ENCODE data around the gene CCDC146. TPM values are rescaled to one million over a fixed set of nuclear protein-coding genes. Genes with fewer than 3 reads are reported as not detected.
"Not testable (repeated sequence)": the region's sequence is repeated elsewhere in the genome, so short reads cannot be mapped to it uniquely, and the experiment has no call there.

Gene CCDC146
- total and polyA plus RNA-seq, 9 donors, result 5.3 to 11.7 (median 6.7) TPM

DNA sequence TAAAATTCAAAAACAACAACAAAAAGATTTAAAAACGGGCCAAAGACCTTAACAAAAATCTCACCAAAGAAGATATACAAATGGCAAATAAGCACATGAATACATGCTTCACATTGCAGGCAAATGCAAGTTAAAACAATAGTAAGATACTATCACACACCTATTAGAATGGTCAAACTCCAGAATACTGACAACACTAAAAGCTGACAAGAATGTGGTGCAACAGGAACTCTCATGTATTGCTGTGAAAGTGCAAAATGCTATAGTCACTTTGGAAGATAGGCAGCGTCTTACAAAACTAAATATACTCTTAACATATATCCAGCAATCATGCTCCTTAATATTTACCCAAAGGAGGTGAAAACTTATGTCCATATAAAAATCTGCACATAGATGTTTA, 16.3 kb downstream of the CCDC146 start:
- H3K9me3 ChIP-seq (replicated peaks; ENCODE audit: control insufficient read depth, low read depth, low read length); DNase-seq; H3K36me3 ChIP-seq (ENCODE audit: control insufficient read depth, insufficient read depth, low read length); H3K4me1 ChIP-seq (ENCODE audit: control insufficient read depth, insufficient read depth, low read length); H3K4me3 ChIP-seq (ENCODE audit: low read length); H3K27me3 ChIP-seq (ENCODE audit: control insufficient read depth, insufficient read depth, low read length); H3K27ac ChIP-seq (ENCODE audit: low read length): not testable (repeated sequence)
- no CpG with 5 or more reads among the region's 2 CpGs for WGBS (ENCODE audit: insufficient coverage)

DNA sequence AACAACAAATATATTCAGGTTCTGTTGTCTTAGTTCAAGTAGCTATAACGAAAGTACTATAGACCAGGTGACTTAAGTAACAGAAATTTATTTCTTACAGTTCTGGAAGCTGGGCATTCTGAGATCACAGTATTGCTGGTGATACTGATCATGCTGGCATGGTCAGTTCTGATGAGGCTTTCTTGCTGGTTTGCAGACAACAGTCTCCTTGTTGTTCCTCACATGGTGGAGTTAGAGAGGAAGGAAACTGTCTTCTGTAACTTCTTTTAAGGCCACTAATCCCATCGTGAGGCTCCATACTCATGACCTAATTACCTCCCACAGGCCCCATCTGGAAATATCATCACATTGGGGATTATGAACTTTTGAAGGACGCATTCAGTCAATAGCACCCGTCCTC, 17.9 kb downstream of the CCDC146 start:
- not testable (repeated sequence) for H3K4me3 ChIP-seq (ENCODE audit: low read length); H3K36me3 ChIP-seq (ENCODE audit: control insufficient read depth, insufficient read depth, low read length); H3K4me1 ChIP-seq (ENCODE audit: control insufficient read depth, insufficient read depth, low read length); H3K27me3 ChIP-seq (ENCODE audit: control insufficient read depth, insufficient read depth, low read length); H3K27ac ChIP-seq (ENCODE audit: low read length); DNase-seq; H3K9me3 ChIP-seq (replicated peaks; ENCODE audit: control insufficient read depth, low read depth, low read length)
- WGBS (ENCODE audit: insufficient coverage), result no CpG with 5 or more reads among the region's 4 CpGs

DNA sequence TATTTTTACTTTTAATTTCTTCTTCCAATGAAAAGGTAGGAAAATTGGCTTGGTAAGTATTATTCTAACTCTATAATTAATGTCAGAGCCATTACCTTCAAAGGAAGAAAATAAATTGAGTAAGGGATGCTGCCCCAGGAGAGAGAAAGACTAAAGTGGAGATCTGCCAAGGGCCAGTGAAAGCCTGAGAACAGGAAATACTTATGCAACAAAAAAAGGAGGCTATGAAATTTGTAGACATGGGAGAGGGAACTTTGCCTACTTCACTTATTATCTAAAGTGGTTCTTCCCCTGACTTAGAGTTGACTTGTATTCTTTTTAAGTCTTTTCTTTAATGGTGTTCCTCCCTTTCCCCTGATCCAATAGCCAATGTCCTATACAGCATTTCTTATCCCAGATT, 29.8 kb downstream of the CCDC146 start:
- DNase-seq, result peak; percentile 11
- H3K4me3 ChIP-seq (ENCODE audit: low read length), result not testable (repeated sequence)

DNA sequence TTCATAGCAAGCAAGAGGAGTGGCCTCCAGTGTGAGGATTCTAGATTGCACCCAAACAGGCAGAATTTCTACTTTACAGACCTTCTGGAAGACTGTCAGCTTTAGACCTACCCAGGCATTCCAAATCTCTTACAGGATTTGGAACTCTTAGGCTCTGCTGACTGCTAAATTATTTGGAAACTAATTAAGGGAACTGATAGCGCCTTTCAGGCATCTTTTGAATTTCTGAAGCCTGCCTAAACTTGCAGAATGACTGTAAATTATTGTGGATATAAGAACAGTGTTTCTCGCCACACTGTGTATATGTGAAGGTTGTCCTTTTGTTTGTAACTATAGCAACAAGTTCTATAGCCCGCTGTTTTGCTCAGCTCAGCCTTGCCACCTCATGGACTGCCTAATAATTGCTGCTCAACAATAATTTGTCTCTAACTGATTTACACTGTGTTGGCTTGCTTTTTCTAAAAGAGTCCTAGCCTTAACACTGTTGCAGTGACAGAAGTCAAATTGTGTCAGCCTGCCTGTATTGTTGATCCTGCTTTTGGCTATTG, 32.6 kb downstream of the CCDC146 start:
- not testable (repeated sequence) for H3K4me1 ChIP-seq (ENCODE audit: control insufficient read depth, insufficient read depth, low read length); H3K9me3 ChIP-seq (replicated peaks; ENCODE audit: control insufficient read depth, low read depth, low read length); H3K27me3 ChIP-seq (ENCODE audit: control insufficient read depth, insufficient read depth, low read length); H3K4me3 ChIP-seq (ENCODE audit: low read length); H3K27ac ChIP-seq (ENCODE audit: low read length); H3K36me3 ChIP-seq (ENCODE audit: control insufficient read depth, insufficient read depth, low read length)
- DNase-seq, result peak; percentile 21
- no CpG with 5 or more reads among the region's 3 CpGs for WGBS (ENCODE audit: insufficient coverage)

More for the DNA sequence above, 29.8 kb downstream of the CCDC146 start:
- not testable (repeated sequence) for H3K27me3 ChIP-seq (ENCODE audit: control insufficient read depth, insufficient read depth, low read length); H3K27ac ChIP-seq (ENCODE audit: low read length); H3K36me3 ChIP-seq (ENCODE audit: control insufficient read depth, insufficient read depth, low read length); H3K4me1 ChIP-seq (ENCODE audit: control insufficient read depth, insufficient read depth, low read length); H3K9me3 ChIP-seq (replicated peaks; ENCODE audit: control insufficient read depth, low read depth, low read length)

DNA sequence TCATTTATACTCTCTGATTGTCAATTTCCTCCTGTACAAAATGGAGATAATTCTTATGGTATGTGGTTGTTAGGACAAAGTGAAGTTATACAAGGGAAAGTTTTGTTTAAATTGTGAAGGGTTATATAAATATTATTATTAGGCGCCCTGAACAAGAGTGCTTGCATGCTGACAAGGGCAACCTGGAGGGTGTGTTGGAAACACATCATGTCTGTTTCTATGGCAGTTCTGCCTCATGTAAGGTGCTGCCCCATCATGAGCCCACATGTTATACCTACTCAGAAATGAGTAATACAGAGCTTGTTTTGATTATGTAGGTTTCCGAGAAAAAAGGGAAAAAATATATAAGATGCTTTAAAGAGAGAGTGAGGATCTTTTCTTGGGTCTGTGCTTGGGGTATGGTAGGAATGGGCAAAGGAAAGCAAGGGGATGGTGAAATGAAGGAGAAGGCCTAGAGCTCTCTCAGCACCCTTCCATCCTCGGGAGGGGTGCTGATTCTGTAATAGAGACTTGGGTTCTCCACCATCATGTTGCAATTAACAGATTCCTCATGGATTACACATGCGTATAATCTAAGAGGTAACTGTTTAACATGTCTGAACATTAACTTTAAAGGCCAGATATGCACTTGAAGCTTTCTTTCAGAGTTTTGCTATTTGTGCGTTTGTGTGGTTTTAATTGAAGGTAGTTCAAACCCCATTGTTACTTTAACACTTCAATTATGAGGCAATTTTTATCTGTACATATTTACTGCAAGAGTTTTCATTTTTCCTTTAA, 33.4 kb downstream of the CCDC146 start:
- not testable (repeated sequence) for H3K4me1 ChIP-seq (ENCODE audit: control insufficient read depth, insufficient read depth, low read length); H3K27ac ChIP-seq (ENCODE audit: low read length); H3K27me3 ChIP-seq (ENCODE audit: control insufficient read depth, insufficient read depth, low read length); H3K9me3 ChIP-seq (replicated peaks; ENCODE audit: control insufficient read depth, low read depth, low read length); H3K4me3 ChIP-seq (ENCODE audit: low read length); DNase-seq; H3K36me3 ChIP-seq (ENCODE audit: control insufficient read depth, insufficient read depth, low read length)
- WGBS (ENCODE audit: insufficient coverage), result no CpG with 5 or more reads among the region's 5 CpGs

DNA sequence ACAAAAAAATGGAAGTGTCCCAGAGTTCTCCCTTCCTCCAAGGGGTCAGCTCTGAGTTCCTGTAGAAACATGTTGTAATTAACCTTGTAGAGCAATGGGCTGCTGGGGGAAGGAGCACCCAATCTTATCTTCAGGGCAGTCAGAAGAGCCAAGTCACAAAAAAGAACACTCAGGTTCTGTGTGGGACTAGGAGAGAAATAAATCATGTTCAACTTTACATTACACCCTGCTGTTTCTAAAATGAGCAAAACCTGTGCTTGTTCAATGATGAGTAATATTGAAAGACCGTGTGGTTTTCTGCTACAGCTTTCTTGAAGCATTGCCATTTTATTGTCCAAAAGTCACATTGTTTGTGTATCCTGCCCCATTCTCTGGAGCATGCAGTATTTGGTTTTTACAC, 34.6 kb downstream of the CCDC146 start:
- H3K4me1 ChIP-seq (ENCODE audit: control insufficient read depth, insufficient read depth, low read length); H3K27ac ChIP-seq (ENCODE audit: low read length); H3K9me3 ChIP-seq (replicated peaks; ENCODE audit: control insufficient read depth, low read depth, low read length); H3K27me3 ChIP-seq (ENCODE audit: control insufficient read depth, insufficient read depth, low read length); H3K36me3 ChIP-seq (ENCODE audit: control insufficient read depth, insufficient read depth, low read length); DNase-seq; H3K4me3 ChIP-seq (ENCODE audit: low read length): not testable (repeated sequence)
- WGBS (ENCODE audit: insufficient coverage), result no CpG with 5 or more reads among the region's 1 CpG

DNA sequence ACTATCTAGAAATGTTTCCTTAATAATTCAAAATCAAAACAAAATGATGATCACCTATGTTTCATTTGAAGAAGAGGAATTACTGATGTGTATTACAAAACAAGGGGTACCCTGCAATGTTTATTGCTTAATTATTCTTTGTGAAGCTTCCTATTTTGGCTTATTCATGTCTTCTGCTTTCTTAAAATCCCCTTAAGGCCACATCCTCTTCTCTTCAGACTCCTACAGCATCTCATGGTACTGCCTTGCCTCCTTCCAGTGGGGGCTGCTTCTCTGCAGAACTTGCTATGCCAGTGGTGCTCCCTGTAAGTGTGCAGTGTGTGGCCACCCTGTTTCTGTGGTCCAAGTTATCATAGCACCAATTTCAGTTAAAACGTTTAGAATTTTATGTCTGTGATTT, 35.0 kb downstream of the CCDC146 start:
- no peaks in the 10 kb centered on the region for H3K36me3 ChIP-seq (ENCODE audit: control insufficient read depth, insufficient read depth, low read length)
- H3K9me3 ChIP-seq (replicated peaks; ENCODE audit: control insufficient read depth, low read depth, low read length), result no peaks in the 10 kb centered on the region
- H3K4me1 ChIP-seq (ENCODE audit: control insufficient read depth, insufficient read depth, low read length), result no peaks in the 10 kb centered on the region
- no peak overlapping the region for H3K27ac ChIP-seq (ENCODE audit: low read length)
- no peaks in the 10 kb centered on the region for H3K27me3 ChIP-seq (ENCODE audit: control insufficient read depth, insufficient read depth, low read length)
- H3K4me3 ChIP-seq (ENCODE audit: low read length), result no peak overlapping the region
- no CpG with 5 or more reads among the region's 1 CpG for WGBS (ENCODE audit: insufficient coverage)
- no peak for DNase-seq

DNA sequence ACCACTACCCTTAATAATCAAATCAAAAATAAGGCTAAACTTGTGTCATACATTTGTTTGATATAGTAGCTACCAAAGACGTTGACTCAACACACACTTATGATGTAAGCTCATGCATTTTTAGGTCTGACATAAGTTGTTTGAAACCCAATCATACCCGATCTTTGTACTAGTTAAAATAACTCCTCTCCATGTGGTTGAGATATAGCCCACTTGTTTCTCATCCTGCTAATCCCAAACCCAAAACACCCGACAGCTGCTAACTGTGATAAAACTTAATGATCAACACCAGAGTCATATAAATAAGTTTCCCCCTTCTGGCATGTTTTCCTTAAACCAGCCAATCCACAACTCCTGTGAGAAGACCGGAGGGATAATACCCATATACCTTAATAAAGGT, 48.7 kb downstream of the CCDC146 start:
- H3K4me3 ChIP-seq (ENCODE audit: low read length); DNase-seq; H3K4me1 ChIP-seq (ENCODE audit: control insufficient read depth, insufficient read depth, low read length); H3K27me3 ChIP-seq (ENCODE audit: control insufficient read depth, insufficient read depth, low read length); H3K36me3 ChIP-seq (ENCODE audit: control insufficient read depth, insufficient read depth, low read length); H3K9me3 ChIP-seq (replicated peaks; ENCODE audit: control insufficient read depth, low read depth, low read length); H3K27ac ChIP-seq (ENCODE audit: low read length): not testable (repeated sequence)
- no CpG with 5 or more reads among the region's 4 CpGs for WGBS (ENCODE audit: insufficient coverage)

DNA sequence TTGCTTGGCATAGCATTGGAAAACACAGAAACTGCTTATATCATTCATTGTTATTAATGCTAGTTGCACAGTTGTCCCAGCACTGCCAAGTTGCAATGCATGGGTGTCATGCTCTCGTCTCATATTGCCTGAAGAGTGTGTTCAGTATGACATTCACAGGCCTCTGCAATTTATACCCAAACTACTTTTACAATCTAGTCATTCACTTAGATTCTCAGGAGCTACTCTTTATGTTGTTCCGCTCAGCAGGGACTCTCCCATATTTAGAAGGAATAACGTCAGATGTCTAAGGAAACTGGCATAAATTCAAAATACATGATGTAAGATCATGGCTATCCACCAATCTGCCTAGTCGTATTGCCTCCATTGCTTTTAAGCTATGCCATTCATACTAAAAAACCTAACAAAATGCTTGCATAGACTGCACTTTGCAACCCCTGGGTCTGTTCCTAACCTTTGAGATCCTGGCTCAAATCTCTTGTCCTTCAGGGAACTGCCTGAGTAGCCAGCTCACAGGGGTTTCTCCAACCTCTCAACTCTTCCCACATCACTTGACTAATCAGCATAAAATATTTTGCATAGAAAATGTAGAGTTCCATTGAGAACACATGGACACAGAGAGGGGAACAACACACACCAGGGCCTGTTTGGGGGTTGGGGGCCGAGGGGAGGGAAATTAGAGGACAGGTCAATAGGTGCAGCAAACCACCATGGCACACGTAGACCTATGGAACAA, 50.2 kb downstream of the CCDC146 start:
- no CpG with 5 or more reads among the region's 6 CpGs for WGBS (ENCODE audit: insufficient coverage)
- H3K27me3 ChIP-seq (ENCODE audit: control insufficient read depth, insufficient read depth, low read length); H3K4me3 ChIP-seq (ENCODE audit: low read length); H3K4me1 ChIP-seq (ENCODE audit: control insufficient read depth, insufficient read depth, low read length); H3K36me3 ChIP-seq (ENCODE audit: control insufficient read depth, insufficient read depth, low read length); H3K27ac ChIP-seq (ENCODE audit: low read length); H3K9me3 ChIP-seq (replicated peaks; ENCODE audit: control insufficient read depth, low read depth, low read length): not testable (repeated sequence)
- peak; percentile 24 for DNase-seq

DNA sequence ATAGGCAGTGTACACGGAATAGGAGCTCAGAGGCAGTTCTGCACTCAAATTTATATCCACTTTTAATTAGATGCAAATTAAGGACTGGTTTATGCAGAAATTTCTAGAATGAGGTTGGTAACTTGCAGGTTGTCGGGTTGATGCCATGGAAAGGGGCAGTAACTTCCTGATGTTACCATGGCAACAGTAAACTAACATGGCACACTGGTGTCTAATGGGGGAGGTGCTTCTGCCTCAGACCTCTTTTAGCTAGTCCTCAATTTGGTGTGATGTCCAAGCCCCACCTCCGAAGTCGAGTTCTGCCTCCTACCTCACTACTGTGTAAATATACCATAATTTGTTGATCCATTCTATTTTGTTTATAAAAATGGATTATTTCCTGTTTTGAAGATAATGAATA, 52.0 kb downstream of the CCDC146 start:
- not testable (repeated sequence) for H3K4me3 ChIP-seq (ENCODE audit: low read length)

More for the DNA sequence above, 52.0 kb downstream of the CCDC146 start:
- not testable (repeated sequence) for H3K27ac ChIP-seq (ENCODE audit: low read length); H3K9me3 ChIP-seq (replicated peaks; ENCODE audit: control insufficient read depth, low read depth, low read length); H3K27me3 ChIP-seq (ENCODE audit: control insufficient read depth, insufficient read depth, low read length); H3K4me1 ChIP-seq (ENCODE audit: control insufficient read depth, insufficient read depth, low read length); DNase-seq; H3K36me3 ChIP-seq (ENCODE audit: control insufficient read depth, insufficient read depth, low read length)
- no CpG with 5 or more reads among the region's 4 CpGs for WGBS (ENCODE audit: insufficient coverage)
